Stimulated activated CD4-positive, alpha-beta T cell treated with anti-CD3 and anti-CD28 coated beads, Interleukin-4, amount 100 ng/mL, for 24 hours (primary cell): Measurements from ENCODE around the gene BICDL2.

Source experiments
- DNase-seq: peaks from one replicate; pipeline ENCODE4 v3.0.0-alpha.2; 2020

The BICDL2 gene

DNA sequence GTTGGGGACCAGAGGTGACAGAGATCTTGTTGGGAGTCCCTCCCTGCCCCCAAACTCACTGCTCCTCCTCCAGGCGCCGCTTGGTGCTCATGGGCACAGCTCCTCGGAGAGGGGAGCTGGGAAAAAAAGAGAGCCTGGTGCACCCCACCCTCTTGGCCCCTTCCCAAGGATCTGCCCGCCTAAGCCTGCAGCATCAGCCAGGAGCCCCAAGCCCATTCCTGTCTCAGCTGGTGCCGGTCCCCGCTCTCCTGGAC, 13.4 kb downstream of the BICDL2 start:
- no peak for DNase-seq

DNA sequence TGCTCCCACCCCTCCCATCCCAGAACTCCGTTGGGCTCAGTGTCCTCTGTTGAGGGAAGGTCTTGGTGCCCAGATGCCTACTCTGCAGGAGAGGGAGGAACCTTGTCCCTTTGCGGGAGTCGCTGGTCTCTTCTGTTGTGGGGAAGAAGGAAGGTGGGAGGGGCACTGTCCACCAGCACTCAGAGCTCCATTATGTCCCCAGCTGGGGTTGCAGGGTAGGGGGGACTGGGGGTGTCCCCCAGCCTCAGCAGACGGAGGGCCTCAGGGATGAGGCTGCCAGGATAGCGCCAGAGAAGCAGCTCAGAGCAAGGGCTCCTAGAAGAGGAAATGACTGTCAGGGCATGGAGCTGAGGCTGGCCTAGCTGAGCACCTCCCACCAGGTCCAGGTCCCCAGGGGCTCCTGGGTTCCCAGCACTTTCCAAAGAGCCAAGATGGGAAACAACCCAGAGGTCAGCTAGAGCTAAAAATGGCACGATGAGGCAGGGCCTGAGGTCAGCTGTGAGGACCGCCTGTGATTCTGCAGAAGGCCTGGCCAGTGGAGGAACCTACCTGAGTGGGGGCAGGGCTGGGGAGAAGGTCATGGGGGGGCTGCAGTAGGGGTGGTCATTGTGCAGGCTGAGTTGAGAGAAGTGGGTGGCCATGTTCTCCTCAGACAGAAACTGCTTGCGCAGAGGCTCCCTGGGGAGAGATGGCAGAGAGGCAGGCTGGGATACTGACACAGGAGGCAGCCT, 13.9 kb downstream of the BICDL2 start:
- peak; percentile 32 for DNase-seq

DNA sequence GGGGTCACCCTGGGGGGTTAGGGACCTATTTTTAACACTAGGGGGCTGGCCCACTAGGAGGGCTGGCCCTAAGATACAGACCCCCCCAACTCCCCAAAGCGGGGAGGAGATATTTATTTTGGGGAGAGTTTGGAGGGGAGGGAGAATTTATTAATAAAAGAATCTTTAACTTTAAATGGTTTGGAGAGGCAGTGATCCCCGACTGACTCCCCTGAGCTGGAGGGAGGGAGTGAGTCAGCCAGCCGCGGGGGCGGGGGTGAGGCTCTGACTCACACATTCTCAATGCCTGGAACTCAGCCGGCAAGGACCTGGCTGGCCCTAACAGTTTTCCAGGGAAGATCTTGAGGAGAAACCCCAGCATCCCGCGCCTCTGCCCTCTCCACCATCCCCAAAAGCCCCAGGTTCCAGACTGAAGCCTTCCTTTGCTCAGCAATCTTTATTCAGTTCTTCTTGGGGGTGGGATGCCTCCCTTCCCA, 14.5 kb downstream of the BICDL2 start:
- peak; percentile 93 for DNase-seq

DNA sequence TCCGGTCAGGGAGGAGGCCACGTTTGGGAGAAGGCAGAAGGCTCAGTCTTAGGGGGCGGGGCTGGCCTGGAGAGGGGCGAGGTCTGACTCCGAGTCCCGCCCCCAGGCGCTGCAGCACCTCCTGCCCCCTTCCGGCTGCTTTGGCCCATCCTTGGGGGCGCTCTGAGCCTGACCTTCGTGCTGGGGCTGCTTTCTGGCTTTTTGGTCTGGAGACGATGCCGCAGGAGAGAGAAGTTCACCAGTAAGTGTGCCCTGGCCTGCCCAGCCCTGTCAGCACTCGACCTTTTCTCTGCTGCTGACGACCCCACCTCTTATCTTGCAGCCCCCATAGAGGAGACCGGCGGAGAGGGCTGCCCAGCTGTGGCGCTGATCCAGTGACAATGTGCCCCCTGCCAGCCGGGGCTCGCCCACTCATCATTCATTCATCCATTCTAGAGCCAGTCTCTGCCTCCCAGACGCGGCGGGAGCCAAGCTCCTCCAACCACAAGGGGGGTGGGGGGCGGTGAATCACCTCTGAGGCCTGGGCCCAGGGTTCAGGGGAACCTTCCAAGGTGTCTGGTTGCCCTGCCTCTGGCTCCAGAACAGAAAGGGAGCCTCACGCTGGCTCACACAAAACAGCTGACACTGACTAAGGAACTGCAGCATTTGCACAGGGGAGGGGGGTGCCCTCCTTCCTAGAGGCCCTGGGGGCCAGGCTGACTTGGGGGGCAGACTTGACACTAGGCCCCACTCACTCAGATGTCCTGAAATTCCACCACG, 15.1 kb downstream of the BICDL2 start:
- peak; percentile 85 for DNase-seq

DNA sequence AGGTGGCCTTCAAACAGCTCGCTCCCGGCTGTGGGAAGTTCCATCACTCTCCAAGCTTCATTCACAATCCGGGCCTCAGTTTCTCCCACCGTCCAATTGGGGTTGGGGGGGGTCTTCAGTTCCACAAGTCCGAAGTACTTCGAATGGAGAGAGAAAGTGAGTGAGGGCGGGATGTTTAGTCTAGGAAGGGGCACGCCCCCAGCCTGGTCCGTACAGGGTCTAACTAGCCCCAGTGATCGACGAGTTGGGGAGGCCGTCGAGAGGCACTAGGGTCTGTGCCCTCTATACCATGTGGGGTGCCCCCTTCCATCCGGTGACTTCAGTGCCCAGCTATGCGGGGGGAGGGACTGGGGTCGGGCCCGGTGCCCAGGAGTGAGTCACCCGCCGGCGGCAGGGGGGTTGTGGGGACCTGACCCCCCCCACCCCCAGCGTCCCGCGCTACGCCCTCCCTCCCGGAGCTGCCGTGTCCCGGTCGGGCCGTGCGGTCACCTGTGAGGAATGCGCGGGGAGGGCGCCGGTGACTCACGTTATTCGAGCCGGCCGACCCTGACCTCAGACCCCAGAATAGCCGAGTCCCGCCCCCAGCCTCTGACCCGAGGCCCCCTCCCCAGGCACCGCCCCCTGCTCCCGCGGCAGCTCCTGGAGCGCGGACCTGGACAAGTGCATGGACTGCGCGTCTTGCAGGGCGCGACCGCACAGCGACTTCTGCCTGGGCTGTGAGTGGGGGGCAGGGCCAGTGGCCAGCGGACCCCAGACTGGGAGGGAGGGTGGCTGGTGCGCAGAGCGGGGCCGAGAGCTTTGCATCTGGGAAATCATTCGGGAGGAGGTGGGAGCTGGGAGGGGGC, 15.9 kb downstream of the BICDL2 start:
- DNase-seq = peak; percentile 52

DNA sequence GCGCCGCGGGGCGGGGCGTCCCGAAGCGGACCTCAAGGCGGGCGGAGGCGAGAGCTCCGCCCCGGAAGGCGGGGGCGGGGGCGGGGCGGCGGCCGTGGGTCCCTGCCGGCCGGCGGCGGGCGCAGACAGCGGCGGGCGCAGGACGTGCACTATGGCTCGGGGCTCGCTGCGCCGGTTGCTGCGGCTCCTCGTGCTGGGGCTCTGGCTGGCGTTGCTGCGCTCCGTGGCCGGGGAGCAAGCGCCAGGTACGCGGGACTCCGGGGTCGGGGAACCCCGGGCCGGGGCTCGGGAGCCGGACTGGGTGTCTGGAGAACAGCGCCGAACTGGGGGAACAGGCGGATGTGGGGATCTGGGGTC, 16.5 kb downstream of the BICDL2 start, which contains the start of gene TNFRSF12A:
TSS of gene TNFRSF12A (plus strand) at position 122 of the 357 bp plus-strand sequence. CDS start at position 152, 30 bp downstream.
- DNase-seq = peak; percentile 59

DNA sequence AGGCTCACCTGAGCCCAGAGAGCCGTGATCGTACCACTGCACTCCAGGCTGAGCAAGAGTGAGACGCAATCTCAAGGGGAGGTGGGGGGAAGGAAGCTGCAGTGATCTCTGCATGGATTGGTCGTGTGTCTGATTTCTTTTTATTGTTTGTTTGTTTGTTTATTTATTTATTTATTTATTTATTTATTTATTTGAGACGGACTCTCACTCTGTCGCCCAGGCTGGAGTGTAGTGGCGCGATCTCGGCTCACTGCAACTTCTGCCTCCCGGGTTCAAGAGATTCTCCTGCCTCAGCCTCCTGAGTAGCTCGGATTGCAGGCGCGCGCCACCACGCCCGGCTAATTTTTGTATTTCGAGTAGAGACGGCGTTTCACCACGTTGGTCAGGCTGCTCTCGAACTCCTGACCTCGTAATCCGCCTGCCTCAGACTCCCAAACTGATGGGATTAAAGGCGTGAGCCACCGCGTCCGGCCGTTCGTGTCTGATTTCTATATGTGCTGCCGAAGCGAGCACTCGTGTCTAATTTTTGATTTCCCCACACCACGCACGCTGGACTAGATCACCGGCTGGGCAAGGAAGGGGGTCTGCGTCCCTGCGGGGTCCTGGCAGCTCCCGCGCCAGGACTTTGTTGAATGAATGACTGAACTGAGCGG, 17.0 kb downstream of the BICDL2 start:
- no peak for DNase-seq

DNA sequence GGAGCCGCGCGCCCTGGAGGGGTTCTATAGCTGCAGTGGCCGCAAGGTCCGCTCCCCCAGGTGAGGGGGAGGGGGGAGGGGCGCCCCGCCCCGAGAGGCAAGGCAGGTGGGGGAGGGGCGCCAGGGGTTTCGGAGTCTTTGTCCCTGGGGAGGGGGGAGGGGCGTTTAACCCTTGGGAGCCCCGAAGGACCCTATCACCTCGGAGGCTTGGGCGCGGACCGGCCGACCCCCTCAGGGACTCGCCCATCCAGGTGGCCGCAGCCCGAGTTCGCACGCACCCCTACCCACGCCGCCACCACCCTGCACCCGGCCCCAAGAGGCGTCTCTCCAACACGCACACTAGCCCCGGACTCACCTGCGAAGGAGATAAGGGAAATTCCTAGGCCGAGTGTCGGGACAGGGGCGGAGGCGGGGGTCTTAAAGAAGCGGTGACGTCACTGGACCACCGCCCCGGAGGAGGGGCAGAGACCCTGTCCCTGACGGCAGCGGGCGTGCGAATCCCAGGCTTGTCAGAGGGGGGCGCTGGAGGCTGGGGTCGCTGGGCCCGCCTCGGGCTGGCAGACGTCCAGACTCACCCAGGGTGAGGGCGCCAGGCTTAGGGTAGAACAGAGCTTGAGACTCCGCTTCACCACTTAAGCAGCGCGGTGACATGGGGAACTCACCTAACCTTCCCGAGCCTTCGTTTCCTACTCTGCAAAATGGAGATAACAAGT, 18.8 kb downstream of the BICDL2 start, which contains the start of gene CLDN6:
TSS of gene CLDN6 (minus strand) at position 390 of the 713 bp plus-strand sequence. CDS start 2,162 bp downstream, outside the sequence.
- no peak for DNase-seq

DNA sequence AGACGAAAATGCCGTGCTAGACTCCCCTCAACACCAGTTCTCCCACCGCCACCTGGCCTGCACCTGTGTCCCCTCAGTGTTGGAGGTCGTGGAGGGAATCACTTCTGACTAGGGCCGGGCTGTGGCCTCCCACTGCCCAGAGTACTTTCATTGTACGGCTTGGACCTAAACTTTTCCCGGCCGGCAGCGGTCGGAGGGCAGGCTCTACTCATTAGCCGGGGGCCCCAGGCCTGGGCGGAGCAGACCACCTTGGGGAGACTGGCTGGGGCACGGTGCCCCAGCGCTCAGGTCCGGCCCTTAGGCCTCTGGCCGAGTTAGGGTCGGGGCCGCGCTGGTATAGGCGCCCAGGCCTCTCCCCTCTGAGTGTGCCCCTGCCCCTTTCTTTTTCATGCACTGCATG, 19.4 kb downstream of the BICDL2 start:
- DNase-seq = no peak

DNA sequence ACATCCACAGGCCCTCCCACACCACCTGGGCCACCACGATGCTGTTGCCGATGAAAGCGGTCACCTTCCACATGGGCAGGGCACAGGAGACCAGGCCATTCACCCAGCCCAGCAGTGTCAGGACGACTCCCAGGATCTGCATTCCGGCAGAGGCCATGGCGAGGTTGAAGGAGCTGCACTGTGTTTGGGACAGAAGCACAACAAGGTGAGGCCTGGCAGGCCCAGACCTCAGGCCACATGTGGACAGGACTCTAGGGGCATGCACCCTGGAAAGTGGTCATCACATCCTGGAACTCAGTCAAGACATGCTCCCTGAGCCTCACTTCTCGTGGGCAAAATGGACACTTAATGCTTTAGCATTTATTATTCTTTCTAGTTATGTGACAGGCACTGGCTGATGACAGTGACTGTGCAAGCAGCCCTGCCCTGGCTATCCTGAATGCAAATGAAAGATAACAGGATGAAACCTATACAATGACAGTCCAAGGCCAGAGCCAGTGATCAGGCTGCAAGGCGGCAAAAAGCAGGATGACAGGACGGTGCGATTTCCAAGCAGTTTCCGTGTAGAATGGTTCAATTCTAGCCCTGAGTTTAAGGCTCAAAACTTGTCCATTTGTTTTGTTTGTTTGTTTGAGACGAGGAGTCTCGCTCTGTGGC, 20.8 kb downstream of the BICDL2 start:
- no peak for DNase-seq

DNA sequence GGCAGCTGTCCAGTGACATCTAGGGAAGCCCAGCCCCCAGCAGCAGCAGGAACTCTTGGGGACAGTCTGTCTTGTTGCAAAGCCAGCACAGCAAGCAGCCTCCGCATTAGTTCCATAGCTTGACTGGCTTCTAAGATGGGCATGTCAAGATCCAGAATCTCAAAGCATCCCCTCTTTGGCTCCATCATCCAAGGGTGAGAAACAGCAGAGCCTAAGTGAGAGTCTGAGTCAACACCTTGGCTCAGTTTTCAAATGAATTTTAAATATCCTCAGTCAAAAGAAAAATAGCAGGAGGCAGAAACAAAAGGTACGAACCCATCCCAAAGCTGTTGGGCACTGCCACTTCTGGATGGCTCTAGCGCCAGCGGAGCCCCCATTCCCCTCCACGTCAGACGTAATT, 21.8 kb downstream of the BICDL2 start:
- DNase-seq = no peak

DNA sequence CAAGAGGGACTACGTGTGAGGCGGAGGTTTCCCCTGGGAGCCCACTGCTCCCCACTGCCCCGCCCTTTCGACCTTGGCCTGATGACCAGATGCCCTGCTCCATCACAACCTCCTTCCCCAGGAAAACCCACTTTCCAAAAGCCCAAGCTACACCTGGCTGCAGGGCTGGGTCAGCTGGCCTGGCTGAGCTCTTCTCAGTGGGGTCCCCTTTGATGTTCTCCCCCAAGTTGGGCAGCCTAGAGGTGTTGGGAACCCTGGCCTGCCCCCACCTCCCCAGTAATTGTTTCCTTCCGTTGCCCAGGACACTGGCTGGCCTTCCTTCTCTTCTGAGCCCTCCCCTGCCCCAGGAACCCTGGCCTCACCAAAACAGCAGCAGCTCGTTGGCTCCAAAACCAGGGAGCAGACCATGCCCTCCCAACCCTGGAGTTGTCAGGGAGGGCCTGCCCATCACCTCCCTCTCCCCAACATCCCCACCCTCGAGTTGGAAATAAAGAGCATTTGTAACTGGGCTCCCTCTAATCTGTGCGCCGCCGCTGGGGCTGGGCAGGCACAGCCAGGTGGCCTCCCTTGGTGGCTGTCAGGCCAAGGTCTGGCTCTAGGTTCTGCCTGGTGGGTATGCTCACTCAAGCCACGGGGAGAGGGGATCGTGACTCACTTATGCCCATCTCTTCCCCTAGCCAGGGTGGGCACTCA, 22.6 kb downstream of the BICDL2 start:
- no peak for DNase-seq

DNA sequence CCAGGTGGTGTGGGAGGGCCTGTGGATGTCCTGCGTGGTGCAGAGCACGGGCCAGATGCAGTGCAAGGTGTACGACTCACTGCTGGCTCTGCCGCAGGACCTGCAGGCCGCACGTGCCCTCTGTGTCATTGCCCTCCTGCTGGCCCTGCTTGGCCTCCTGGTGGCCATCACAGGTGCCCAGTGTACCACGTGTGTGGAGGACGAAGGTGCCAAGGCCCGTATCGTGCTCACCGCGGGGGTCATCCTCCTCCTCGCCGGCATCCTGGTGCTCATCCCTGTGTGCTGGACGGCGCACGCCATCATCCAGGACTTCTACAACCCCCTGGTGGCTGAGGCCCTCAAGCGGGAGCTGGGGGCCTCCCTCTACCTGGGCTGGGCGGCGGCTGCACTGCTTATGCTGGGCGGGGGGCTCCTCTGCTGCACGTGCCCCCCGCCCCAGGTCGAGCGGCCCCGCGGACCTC, 23.2 kb downstream of the BICDL2 start:
- no peak for DNase-seq

DNA sequence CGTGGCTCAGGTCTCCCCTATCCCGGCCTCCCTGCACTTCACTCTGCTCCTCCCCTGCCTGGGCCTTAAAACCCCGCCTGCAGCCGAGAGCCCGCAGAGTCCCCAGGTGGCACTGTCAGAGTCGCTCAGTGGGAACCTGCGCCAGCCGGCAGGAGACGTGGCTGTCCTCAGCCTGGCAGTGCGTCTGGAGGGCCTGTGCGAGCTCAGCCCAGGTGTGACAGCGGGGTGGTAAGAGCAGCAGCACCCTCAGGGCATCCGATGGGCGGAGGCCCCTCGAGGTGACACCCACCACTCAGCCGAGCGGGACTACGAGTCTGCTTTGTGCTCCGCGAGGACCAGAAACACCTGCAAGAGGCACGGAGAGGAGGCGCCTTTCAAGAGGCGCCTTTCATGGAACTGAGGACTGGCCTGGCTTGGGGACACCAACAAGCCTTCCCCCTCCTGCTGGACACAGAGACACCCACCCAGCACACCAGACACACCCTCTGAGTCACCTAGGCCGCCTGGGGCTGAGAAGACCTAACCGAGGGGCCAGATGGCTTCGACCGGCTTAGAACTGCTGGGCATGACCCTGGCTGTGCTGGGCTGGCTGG, 23.8 kb downstream of the BICDL2 start, which contains the start of gene CLDN9:
TSS of gene CLDN9 (plus strand) at position 96 of the 593 bp plus-strand sequence. CDS start at position 536, 440 bp downstream.
- no peak for DNase-seq

DNA sequence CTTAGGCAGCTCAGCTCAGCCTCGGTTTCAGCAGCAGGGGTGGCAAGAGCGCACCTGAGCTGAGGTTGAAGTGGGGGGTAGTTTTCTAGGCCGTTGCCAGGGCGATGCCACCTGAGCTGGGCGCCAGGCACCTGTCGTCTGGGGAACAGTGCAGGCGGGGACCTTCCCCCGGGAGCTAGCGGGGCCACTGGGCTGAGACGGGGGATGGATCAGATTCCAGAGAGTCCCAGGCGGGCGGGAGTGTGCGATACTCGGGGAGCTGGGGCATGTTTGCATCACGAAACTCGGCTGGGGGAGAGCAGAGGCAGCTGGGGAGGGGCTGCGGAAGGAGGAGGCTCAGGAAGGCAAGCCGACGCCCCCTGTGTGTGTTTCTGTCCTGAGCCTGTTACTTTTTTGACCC, 24.5 kb downstream of the BICDL2 start:
- no peak for DNase-seq

DNA sequence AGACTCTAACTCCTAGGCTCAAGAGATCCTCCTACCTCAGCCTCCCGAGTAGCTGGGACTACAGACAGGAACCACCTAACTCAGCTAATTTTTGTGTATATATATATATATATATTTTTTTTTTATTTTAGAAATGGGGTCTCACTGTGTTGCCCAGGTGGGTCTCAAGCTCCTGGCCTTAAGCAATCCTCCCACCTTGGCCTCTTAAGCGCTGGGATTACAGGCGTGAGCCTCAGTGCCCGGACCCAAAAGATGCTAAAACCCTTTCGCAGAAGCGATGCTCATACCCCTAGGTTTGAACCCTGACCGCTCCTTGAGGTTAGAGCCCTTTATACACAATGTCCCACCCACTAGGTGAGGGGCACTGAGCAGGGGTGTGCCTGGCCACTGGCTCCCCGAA, 26.2 kb downstream of the BICDL2 start:
- DNase-seq = no peak

DNA sequence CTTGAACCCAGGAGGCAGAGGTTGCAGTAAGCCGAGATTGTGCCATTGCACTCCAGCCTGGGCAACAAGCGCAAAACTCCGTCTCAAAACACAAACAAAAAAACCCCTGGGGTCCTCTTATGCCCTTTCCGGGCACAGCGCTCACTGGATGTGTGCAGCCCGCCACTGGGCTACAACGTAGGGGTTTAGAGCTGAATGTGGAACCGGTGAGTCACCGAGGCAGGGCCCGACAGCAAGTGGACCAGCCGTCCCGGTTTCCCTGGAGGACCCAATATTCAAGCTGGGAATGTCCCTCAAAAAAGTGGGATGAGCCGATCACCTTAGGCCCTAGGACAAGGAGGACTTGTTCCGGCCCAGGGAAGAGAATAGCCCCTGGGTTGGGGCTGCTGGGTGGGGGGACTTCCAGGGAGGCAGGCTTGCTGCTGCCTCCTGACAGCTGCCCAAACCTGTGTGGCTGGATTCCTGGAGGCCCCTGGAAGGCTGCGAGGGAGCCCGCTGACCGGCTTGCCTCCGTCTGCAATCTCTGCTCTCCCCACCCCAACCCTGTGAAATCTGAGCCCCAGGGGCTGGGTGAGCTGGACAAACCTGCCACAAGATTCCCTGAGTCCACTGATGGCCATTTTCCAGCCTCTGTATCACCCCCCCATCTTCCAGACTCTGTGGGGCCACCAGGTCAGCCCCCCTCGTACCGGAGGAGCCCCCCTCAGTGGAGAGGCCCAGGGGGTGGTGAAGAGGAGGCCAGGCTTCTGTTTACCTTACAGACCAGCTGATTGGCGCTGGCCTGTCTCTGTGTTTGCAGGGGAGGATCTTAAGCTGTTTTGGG, 27.0 kb downstream of the BICDL2 start:
- DNase-seq = no peak

DNA sequence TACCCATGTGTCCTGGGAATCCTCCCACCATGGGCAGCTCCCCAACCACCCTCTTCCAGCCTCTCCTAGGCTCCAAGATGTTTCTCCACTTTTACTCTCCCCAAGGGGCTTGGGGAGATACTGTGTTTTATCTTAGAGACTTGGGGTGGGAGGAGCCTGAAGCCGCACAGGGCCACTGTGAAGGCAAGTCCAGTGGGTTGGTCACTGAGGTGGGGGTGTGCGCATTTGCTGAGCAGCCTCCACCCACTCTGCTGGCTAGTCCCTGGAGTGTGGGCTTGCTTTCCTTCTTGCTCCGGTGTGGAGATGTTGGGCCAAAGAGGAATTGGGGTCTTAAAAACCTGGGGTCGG, 28.1 kb downstream of the BICDL2 start:
- DNase-seq = no peak

DNA sequence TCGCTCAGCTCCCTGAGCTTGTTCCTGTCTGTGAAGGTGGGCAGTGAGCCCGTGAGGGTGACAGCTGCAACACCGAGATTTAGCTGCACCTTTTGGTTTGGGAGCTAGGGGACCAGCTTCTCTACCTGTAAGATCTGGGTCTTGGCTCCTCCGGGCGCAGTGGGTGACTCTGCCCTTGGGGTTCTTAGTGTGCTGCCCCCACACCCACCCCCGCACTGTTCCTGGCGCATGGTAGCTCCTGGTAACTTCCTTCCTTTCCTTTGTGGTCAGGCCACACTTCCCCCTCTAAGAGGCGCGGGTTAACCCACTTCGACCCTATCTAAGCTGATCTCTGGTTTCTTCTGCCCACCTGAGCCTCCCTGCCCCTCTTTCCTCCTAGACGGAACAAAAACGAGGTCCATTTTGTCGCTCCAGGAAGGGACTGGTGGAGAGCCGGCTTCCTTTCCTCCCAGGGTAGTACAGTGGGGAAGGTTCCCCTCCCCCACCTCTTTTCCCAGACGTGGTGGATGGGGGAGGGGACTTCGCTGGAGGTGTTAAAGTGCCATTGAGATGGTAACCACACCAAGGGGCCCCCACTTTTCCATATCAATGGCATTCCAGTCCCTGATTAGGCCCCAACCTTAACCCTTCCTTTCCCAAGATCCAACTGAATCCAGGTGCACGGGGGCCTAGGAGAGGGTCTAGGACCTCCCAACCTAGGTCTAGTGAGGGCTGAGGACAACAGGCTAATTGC, 28.6 kb downstream of the BICDL2 start:
- DNase-seq = no peak
